ENCODE results near the gene AAK1. TPM values are rescaled to one million over a fixed set of nuclear protein-coding genes. Genes with fewer than 3 reads are reported as not detected.
A peak's percentile ranks its signal among the peaks of the same experiment; 100 is the strongest.

AAK1 gene
- total RNA-seq, 1 experiment from 2014 or later, result 30.6 TPM

DNA sequence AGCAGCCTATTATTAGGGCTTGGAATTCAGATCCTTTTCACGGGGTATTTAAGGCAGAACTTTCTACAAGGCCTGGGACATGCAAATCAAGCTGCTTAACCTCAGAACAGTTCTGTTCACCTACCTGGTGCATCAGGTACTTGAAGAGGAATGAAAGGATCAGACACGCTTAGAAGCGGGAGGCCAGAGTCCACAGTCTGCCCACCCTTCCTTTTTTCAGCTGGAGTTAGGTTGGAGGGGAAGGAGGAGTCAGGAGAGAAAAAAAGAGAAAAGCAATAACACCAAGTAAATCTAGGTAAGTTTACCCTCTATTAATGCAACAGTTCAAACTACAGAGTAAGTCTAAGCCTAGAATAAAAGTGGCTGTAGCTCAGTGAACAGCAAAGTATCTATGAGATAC is 147.7 kb downstream of the AAK1 start:
- Histone ChIP-seq H2BK120ac (ENCODE audit: low read depth, low read length, poor library complexity, severe bottlenecking) (no peak overlapping the region), H3K14ac (ENCODE audit: insufficient read depth, low read length) (no peak overlapping the region), H2BK15ac (ENCODE audit: low read depth, low read length) (no peak overlapping the region), H3K18ac (ENCODE audit: insufficient read length, low read depth, low read length) (no peak overlapping the region), H3K79me2 (ENCODE audit: insufficient read depth, low read length) (no peaks in the 10 kb centered on the region), H4K5ac (ENCODE audit: insufficient read length, low read depth, low read length) (no peak overlapping the region), H3K23ac (ENCODE audit: insufficient read length, low read depth, low read length) (no peak overlapping the region), H2BK20ac (ENCODE audit: low read depth, low read length, poor library complexity, severe bottlenecking) (no peak overlapping the region), H3T11ph (ENCODE audit: low read length) (no peak overlapping the region), H2BK12ac (ENCODE audit: insufficient read length, low read depth, low read length) (no peak overlapping the region), H3K23me2 (ENCODE audit: insufficient read length, low read depth, low read length, poor library complexity, severe bottlenecking) (no peaks in the 10 kb centered on the region), H2BK5ac (ENCODE audit: insufficient read length, low read length) (no peak overlapping the region), H4K91ac (ENCODE audit: insufficient read length, low read depth, low read length) (no peak overlapping the region), H4K20me1 (ENCODE audit: control insufficient read depth, insufficient read depth, insufficient read length) (no peaks in the 10 kb centered on the region), H3K4me2 (ENCODE audit: insufficient read depth, insufficient read length, low read length) (no peak overlapping the region), H3K4me1 (ENCODE audit: insufficient read depth, low read length) (no peaks in the 10 kb centered on the region; the same call in 1 of the 2 replicates), H3K27me3 (ENCODE audit: insufficient read depth, low read length) (no peaks in the 10 kb centered on the region), H4K8ac (replicated peaks; ENCODE audit: insufficient read length, low read depth, low read length) (no peak overlapping the region), H2AFZ (ENCODE audit: low read length) (no peak overlapping the region), H3K27ac (ENCODE audit: insufficient read length, low read depth, low read length) (no peak overlapping the region), H3K56ac (ENCODE audit: insufficient read length, low read depth, low read length) (no peak overlapping the region), H3K9ac (ENCODE audit: extremely low read depth, insufficient read length, low read length) (no peak overlapping the region), H3K4ac (ENCODE audit: low read depth, low read length) (no peak overlapping the region), H2AK5ac (ENCODE audit: insufficient read length, low read length) (no peak overlapping the region), H3K79me1 (ENCODE audit: insufficient read depth, low read depth, low read length, poor library complexity, severe bottlenecking) (no peaks in the 10 kb centered on the region), H3K9me3 (ENCODE audit: control insufficient read depth, low read depth, low read length) (no peaks in the 10 kb centered on the region)
- Mint-ChIP-seq H3K27me3 (ENCODE audit: low read depth) (no peaks in the 10 kb centered on the region), H3K27ac (0 out of 7 replicates have a peak overlapping the region, but pooled peaks of 1 of the 3 experiments have one; percentile 12), H3K4me3 (no peak overlapping the region), H3K36me3 (ENCODE audit: insufficient read depth in 1 of 3, low read depth in 3 of 3) (peaks cover 0 to 3% (median 0%) of the 10 kb centered on the region in 3 experiments; a peak in 1 of 7 replicates), H3K4me1 (peaks cover 11 to 14% of the 10 kb centered on the region in 2 experiments), H3K9me3 (no peaks in the 10 kb centered on the region)
- no peak for TF ChIP-seq CTCF (conservative IDR thresholded peaks at IDR 0.05)
- DNase-seq, result no peak
- no CpG with 5 or more reads among the region's 3 CpGs for WGBS (ENCODE audit: extremely low coverage, insufficient read length, low lambda C conversion rate)
